NCI-H1092 (cell line): ENCODE data around the gene ARAP2.

Experiments
- DNase-seq: peaks from one replicate; lab custom pipeline; 2025; lab: John Stamatoyannopoulos, UW

The ARAP2 gene

GRCh38 chr4:36039026-36039425, 205.3 kb downstream of the ARAP2 start:
- DNase-seq = no peak

- no peak for DNase-seq
These were observed 205.8 kb downstream of the ARAP2 start for GRCh38 chr4:36038491-36038890.

- DNase-seq = no peak
These were observed 207.2 kb downstream of the ARAP2 start for GRCh38 chr4:36037127-36037526.

- no peak for DNase-seq
These were observed 214.4 kb downstream of the ARAP2 start for GRCh38 chr4:36029951-36030350.

GRCh38 chr4:36027203-36027602, 217.1 kb downstream of the ARAP2 start:
- DNase-seq = no peak

GRCh38 chr4:36026348-36026880, 217.9 kb downstream of the ARAP2 start:
- DNase-seq = no peak

- no peak for DNase-seq
These were observed 219.2 kb downstream of the ARAP2 start for GRCh38 chr4:36024901-36025660.

- DNase-seq = no peak
These were observed 224.0 kb downstream of the ARAP2 start for GRCh38 chr4:36020351-36020750.
